HG03520 (cell line): ENCODE results near the gene WASHC4.
"Not testable (repeated sequence)": the region's sequence is repeated elsewhere in the genome, so short reads cannot be mapped to it uniquely, and the experiment has no call there.

Experiments
- ATAC-seq: cut with Tn5 transposase; IDR thresholded peaks from one replicate; pipeline ENCODE4 v1.9.1; 2021; ENCODE audit warnings: mild to moderate bottlenecking, moderate library complexity; ENCODE audit not compliant: unreplicated experiment

Gene WASHC4

DNA sequence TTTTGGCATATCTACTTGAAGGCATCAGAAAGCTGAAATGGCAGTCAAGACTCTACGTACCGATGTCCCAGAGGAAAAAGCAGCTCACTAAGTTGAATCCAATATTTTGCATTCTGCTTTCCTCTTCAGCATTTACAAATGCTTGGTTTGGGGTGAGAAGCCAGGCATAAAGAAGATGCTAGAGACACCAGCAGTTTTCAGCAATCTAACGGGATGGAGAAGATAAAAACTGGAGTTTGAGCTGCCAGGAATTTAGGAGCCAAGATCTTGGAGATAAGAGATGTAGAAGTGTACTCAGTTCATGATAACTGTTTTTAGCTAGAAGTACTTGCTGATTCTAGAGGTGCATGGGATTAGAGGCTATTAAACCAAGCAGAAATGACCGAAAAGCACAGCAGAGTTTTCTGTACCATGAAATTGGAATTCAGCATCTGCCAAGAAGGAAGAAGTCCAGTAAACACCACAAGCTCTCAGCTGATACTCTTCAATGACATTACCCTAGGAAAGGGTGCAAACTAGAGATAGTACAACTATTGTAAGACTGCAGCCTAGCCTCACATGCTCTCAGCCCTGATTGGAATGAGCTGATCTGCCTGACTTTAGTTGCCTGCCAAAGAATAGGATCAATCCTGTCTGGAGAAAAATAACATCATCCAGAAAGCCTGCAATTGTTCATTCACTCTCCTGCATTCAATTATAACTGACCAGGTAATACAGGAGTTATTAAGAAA, 15.9 kb upstream of the WASHC4 start:
- ATAC-seq: no peak

DNA sequence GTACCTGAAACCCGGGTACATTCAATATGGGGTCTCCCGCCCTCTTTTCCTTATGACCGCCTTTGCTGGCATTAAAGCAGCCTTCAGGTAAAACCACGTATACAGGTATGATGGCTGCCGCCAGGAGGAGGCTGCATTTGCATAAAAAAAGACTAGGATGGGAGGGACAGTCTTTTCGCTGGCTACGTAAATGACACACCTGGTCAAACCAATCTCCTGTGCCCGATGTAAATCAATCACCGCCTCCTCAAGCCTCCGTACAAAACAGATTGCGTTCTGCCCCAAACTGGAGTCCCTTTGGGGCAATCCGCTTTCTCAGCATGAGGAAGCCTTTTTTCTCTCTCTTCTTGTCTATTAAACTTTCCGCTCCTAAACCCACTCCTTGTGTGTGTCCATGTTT, 15.2 kb upstream of the WASHC4 start:
- ATAC-seq: no peak

DNA sequence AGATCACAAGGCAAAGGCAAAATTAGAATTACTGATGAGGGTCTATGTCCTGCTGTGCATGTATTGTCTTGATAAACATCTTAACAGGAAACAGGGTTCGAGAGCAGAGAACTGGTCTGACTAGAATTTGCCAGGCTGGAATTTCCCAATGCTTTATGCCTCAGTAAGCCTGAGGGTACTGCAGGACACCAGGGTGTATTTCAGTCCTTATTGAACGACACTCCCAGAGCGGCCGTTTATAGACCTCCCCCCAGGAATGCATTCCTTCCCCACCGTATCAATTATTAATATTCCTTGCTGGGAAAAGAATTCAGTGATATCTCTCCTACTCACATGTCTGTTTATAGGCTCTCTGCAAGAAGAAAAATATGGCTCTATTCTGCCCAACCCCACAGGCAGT, 12.2 kb upstream of the WASHC4 start:
- ATAC-seq: not testable (repeated sequence)

DNA sequence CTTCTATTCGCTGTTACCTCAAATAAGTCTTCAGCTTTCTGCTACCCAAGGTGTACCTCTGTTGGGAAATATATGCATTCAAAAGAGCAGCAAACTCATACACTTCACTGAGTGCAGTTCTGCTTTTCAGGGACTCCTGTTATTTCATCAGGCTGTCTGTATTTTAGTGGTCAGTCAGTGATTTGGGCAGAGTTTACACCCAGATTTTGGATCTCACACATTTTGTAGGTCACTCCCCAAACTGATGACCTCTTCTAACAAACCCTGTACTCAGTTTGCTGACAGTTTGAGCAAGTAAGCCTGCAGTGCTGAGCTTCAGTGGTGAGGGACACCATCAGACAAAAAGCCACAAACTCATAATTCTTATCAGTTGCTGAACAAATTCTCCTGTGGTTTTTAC, 8.2 kb upstream of the WASHC4 start:
- no peak for ATAC-seq

DNA sequence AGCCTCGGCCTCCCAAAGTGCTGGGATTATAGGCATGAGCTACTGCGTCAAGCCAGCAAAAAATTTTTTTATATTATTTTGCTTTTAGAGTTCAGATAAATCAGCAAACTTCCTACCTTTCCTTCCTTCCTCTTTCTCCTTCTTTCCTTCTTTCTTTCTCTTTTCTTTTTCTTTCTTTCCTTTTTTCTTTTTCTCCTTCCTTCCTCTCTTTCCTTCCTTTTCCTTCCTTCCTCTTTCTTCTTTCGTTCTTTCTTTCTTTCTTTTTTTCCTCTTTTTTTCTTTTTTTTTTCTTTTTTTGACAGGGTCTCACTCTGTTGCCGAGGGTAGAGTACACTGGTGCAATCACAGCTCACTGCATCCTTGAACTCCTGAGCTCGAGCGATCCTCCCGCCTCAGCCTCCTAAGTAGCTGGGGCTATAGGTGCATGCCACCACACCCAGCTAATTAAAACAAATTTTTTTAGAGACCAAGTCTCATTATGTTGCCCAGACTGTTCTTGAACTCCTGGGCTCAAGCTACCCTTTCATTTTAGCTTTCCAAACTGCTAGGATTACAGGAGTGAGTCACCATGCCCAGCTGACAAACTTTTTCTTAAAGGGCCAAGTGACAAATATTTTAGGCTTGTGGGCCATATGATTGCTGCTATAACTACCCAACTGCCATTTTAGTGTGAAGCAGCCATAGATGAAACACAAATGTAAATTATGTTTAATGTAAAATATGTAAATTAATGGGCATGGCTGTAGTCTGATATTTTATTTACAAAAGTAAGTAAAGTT, 7.1 kb upstream of the WASHC4 start:
- no peak for ATAC-seq

DNA sequence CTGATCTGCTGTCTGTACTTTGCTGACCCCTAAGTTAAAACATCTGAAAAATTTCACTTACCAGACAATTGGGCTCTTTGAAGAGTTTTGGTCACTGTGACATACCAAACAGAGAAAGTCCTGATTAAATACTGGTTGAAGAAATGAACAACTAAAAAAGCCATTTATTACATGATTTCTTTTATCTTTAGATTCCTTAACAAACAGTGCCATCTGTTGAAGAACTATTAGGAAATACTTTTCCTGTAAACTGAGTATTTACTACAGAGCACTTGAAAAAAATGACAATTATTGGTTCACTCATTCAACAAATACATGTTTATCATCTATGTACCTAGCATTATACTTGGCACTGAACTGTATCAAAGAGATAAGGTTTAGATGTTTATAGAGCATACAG, 6.5 kb upstream of the WASHC4 start:
- ATAC-seq: no peak

DNA sequence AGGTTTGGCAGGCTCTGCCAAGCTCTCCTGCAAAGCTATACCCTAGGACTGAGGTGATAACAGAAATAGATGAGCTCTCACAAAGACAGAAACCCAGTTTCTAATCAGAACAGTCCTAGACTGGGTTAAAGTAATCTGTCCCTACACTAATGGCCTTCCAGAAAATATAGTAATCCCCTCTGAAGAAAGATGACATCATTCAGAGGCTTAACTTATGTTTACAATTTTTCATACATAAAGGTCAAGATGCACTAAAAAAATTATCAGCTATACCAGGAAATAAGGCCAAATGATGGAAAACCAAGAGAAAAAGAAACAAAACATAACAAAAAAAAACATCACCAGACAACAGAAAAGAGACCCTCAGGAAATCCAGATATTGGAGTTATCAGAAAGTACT, 4.9 kb upstream of the WASHC4 start:
- no peak for ATAC-seq

DNA sequence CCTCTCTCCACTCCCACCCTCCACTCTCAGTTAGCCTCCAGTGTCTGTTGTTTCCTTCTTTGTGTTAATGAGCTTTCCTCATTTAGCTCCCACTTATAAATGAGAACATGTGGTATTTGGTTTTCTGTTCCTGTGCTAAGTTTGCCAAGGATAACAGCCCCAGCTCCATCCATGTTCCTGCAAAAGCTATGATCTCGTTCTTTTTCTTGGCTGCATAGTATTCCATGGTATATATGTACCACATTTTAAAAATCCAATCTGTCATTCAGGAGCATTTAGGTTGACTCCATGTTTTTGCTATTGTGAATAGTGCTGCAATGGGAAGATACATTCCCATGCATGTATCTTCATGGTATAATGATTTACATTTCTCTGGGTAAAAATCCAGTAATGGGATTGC, 2.8 kb upstream of the WASHC4 start:
- ATAC-seq: no peak

DNA sequence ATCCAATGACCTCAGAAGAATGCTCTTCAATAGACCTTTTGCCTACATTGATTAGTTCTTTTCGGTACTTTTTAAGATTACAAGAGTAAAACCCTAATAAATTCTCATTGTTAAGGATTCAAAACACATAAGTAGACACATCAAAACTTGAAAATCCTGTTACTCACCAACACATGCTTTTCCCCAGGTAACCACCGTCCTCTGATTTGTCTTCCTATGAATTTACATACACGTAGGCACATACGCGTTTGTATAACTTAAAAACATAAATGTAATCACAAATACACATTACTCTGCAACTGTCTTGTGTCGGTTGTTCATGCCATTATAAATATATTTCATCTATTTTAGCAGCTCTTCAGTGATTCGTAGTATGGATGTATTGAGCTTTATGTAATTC, 910 bp upstream of the WASHC4 start:
- ATAC-seq: no peak

DNA sequence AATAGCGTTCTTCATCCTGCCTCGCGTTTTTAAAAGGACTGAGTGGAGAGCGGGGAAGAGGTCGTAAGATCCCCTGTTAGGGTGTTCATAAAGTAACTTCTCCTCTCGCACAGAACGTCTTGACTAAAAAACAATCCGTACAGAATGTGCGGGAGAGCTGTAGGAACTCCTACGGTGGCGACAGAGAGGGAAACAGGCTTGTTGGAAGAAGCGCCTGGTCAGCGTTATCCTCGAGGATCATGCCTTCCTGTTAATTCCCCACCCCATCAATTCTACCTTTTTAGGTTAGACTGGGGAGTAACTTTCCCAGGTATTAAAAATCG, 399 bp upstream of the WASHC4 start:
- peak; percentile 1 for ATAC-seq

DNA sequence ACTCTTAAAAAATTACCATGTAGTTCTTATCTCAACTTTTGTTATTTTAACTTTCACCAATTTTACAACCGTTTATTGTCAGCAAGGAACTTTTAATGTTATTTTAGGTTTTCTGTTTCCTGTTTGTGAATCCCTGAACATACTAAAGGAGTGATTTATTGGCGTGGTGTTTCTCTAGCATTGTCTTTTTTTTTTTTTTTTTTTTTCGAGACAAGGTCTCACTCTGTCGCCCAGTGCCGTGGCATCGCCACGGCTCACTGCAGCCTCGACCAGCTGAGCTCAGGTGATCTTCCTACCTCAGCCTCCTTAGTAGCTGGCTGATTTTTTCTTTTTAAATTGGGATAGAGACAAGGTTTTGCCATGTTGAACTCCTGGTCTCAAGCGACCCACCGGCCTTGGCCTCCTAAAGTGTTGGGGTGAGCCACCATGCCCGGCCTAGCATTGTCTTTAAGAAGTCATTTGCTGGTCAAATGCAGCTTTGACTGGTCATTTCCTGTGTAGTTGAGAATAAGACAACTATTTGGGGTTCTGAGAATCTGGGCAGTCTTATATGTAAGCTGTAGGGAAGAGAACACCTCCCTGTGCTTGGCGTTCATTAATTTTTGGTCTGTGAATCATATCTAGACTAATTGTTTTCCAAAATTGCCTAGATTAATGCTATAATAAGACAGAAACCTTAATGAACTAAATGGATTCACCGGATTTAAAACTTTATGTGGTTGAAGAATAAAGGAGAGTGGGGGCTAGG, 2.1 kb downstream of the WASHC4 start:
- peak; percentile 34 for ATAC-seq

DNA sequence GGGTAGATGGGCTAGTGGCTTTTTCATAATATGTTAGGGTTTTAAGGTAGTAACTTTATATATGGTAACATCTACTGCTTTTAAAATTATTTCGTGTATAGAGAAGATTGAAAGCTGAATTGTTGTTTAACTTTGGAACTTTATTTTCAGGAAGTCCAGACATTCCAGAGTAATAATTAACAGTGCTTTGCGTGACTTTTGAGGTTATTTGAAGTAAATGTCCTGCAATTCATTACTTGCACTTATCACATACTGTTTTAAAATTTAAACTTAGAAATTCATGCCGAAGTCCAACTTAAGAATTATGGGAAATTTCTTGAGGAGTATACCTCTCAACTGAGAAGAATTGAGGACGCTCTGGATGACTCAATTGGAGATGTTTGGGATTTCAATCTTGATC, 3.3 kb downstream of the WASHC4 start:
- ATAC-seq: no peak

DNA sequence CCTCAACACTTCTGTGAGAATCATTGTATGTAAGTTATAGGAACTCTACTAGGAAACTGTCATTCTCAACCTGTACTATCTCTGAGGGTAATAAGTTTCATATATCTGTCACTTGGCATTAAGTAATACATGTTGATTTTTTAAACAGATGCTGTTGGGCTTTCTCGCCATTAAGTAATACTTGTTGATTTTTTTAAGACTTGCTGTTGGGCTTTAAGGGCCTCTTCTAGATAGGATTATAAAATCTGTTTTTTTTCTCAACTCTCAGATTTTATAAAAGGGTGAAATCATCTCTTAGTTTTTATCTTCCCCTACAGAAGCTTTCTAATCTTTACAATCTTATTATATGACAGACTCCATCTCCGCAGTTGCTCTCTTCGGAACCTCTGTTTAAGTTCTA, 5.6 kb downstream of the WASHC4 start:
- ATAC-seq: no peak

DNA sequence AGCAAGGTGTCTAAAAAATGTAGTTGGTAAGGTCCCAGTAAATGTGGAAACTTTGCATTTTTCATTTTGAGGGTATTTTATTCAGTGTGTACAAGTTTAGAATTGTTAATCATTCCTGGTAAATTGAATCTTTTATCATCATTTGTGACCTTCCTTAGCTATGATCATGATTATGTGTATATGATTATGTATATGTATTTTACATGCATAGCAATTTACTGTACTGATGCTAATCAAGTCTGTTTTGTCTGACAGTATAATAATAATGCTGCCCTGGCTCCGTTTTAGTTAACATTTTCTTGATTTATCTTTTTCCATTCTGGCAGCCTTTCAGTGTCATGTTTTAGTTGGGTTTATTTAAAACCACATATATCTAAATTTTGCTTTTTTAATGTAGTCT, 9.4 kb downstream of the WASHC4 start:
- ATAC-seq: no peak

DNA sequence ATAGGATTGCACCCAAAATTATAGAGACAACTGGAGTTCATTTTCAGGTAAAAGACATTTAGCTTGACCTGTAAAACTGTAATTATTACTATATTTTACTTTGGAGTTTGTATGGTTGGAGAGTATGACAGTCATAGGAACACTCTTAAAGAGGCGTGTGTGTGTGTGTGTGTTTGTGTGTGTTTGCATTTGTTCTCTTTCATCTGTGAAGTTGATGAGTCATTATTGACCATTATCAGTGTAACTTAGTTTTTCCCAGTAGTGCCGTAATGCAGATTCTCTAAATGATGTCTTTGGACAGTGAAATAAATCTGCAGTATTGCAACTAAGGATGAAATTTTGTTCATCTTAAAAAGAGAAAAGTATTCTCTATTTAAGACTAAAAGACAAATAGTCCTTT, 13.0 kb downstream of the WASHC4 start:
- no peak for ATAC-seq

DNA sequence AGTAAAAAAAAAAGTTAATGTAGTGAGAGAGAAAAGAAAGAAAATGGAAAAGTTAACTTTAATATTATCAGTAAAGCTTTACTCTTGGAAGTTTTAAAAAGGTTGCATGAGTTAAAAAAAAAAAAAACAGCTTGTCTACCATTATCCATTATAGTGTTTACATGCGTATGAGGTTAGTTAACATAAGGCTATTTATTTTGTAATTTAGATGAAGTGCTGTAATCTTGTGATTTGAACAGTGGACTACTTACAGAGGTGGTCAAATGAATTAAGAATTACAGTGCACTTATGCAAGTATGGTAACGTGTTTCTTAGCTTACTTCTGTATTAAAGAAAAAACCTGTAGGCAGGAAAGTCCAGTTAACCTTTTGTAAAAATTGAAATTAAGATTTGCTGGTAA, 30.7 kb downstream of the WASHC4 start:
- no peak for ATAC-seq

DNA sequence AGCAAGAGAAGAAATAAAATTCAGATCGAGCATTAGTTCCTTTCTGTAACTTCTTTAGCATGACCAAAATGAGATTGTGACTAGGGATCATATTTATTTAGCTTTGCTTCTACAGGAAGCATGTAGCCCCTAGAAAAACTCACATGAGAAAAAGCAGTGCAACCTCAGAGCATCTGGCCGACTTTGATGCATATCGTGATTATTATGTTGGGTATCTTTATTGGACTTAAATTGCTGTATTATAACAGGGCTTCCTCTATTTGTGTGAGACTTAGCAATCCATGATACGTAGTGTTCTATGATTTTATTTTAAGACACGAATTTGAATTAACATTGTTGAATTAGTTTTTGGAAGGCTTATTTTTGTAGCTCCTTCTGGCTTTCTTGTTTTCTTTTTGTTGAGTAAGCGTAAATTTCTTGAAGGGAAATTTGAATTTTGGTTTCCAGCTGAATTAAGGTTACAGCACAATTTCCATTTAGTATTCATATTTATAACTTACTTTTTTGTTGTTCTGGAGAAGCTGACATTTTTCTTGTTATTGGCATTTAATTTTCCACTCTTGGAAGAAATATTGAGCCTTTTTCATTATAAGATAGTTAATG, 33.9 kb downstream of the WASHC4 start:
- ATAC-seq: no peak

DNA sequence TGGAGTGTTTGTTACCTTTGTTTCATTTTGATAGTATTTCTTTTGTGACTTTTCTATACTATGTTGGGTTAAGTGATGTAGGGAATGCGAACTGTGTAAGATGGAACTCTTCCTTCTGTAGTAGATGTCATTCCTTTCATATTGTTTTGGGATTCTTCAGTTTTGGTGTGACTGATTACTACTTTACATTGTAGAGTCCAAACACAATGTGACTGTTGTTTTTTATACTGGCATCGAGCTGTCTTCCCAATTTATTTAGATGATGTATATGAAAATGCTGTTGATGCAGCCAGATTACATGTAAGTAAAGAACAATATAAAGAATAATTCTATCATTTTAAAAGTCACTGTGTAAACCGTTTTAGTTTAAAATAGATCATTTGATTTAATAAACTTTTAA, 34.7 kb downstream of the WASHC4 start:
- ATAC-seq: no peak

DNA sequence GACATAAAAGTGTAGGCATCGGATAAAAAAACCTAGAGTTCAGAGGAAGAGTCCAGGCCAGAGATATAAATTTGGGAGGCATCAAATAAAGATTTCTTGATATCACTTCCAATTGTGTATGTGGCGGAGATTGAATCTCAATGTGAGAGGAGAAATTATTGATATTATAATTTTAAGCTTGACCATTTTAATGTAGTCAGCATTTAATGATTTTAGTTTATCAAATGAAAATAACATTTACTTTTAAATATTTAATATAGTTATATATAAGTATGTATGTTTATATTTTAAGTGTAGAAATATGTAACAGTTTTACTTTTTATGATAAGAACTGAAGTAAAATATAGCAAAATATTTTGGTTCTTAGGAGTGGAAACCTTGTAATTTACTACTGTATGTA, 48.7 kb downstream of the WASHC4 start:
- no peak for ATAC-seq

DNA sequence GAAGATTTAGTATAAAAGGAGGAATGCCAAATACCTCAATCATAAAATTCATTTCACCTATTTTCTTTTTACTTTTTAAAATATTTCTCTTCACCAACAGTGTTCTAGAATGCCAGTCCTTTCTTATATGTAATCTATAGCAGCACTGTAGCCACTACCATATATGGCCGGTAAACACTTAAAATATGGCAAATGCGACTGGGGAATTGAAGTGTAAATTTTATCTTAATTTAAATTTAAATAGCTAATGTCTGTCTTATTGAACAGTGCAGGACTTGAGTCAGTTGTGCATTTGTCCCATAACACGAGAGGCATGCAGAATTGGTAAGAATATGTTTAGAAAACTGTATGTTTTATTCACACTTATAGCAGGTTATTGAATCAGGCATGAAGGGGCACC, 50.1 kb downstream of the WASHC4 start:
- ATAC-seq: no peak

DNA sequence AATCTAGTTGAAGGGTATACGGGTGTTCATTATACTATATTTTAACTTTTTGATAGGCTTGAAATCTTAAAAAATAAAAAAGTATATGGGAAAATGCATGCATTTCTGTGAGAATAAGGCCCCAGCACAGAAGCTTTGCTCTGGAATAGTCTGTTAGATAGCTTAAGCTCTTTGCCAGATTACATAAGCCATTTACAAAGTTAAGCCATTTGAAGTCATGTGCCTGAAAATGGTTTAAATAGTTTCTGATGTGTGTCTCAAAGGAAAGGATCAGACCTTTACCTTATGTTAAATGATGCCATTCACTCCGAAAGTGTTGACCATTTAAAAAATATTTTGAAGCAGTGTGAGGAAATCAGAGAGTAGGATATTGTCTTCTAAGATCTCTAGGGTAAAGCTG, 51.3 kb downstream of the WASHC4 start:
- no peak for ATAC-seq

DNA sequence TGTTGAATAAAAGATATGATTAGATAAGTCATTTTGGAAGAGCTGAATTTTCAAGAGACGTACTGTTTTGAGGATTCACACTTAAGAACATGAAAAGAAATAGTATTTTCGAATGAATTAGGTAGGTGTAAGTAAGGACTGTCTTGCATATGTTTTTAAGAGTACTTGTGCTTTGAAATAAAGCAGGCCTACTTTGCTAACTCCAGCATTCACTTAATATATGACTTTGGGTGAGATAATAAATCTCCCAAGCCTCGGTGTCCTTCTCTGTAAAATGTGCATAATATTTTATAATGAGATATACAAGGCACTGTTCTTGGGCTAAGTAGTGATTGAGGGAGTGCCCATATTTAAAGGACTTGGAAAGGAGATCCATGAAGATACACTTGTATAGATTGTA, 54.6 kb downstream of the WASHC4 start:
- ATAC-seq: no peak
